HG03558 (cell line): Measurements from ENCODE around the gene ZWINT.

Source experiments
- ATAC-seq: cut with Tn5 transposase; IDR thresholded peaks from one replicate; pipeline ENCODE4 v1.9.1; 2021; ENCODE audit warnings: moderate number of reproducible peaks; ENCODE audit not compliant: unreplicated experiment; ENCODE audit errors: extremely low read depth

ZWINT gene, protein sequence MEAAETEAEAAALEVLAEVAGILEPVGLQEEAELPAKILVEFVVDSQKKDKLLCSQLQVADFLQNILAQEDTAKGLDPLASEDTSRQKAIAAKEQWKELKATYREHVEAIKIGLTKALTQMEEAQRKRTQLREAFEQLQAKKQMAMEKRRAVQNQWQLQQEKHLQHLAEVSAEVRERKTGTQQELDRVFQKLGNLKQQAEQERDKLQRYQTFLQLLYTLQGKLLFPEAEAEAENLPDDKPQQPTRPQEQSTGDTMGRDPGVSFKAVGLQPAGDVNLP

DNA sequence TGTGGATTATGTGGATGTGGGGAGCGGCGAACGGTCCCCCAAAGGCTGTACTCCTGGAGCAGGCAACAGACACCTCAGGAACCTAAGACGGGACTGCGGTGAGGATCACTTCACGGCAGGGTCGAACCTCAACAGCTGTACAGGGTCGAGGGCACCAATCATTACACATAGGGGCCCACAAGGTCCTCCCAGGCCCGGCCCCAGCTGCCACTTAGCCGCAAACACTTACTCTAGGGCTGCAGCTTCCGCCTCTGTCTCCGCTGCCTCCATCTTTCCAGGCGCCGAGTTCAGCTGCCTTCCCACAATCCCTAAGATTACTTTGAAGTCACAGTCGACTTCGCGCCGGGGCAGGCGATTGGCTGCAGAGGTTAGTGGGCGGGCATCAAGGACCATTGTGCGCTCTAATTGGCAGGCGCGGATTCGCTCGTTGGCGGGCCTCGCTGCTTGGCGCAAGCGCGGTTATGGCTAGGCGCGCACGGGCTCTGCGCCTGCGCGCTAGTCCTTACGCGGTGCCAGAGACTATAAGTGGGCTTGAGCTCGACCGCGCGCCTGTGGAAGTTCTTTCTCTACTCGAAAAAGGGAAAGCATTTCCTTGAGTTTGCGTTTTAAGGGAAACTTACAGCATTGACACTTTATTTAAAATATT, at the start of gene ZWINT:
Gene ZWINT (minus strand): TSS at position 293 of the 646 bp plus-strand sequence. CDS start 23 bp downstream, at position 270.
- peak; percentile 99 for ATAC-seq

DNA sequence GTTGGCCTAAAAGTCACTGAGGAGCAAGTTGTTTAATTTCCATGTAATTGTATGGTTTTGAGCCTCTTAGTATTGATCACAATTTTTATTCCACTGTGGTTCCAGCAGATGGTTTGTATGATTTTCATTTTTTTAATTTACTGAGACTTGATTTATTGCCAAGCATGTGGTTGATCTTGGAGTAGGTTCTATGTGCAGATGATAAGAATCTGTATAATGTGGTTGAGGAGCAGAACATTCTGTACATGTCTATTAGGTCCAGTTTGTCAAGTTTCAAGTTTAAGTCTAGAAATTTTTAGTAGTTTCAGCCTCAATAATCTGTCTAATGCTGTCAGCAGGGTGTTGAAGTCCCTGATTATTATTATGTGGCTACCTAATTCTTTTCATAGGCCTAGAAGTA, 22.7 kb upstream of the ZWINT start:
- no peak for ATAC-seq

GRCh38 chr10:56370217-56371113, 9.4 kb upstream of the ZWINT start:
- no peak for ATAC-seq

DNA sequence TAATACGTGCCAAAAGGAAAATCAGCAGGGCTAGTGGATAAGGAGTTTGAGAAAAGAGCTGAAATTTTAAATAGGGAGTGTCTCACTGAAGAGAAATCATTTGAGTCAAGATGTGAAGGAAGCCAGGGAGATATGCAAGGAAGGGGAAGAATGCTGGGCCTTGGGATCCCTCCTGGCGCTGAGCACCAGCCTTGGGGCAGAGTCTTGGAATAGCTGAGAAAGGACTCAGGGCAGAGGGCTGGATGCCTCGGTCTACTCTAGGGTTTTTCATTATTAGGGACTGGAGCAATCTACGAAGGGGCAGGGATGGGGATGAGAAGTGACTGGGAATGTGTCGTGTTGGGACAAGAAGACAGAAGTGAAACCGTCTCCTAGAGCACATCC, 484 bp downstream of the ZWINT start:
- no peak for ATAC-seq

DNA sequence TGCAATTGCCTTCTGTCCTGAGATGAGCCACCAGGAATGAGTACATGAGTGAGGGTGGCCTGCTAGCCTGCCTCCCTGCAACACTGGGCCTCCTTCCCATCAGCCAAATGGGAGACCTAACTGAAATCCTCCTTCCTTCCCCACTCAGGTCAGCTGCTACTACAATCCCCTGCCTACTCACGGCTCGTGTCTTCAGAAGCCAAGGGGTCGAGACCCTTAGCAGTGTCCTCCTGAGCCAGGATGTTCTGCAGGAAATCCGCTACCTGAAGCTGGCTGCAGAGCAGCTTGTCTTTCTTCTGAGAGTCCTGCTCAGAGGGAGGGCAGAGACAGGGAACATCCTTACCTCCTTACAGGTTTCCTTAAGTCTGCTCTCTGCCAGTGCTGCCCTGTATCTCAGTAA, 1.2 kb downstream of the ZWINT start:
- ATAC-seq: no peak

GRCh38 chr10:56357018-56357417, 4.0 kb downstream of the ZWINT start:
- no peak for ATAC-seq

DNA sequence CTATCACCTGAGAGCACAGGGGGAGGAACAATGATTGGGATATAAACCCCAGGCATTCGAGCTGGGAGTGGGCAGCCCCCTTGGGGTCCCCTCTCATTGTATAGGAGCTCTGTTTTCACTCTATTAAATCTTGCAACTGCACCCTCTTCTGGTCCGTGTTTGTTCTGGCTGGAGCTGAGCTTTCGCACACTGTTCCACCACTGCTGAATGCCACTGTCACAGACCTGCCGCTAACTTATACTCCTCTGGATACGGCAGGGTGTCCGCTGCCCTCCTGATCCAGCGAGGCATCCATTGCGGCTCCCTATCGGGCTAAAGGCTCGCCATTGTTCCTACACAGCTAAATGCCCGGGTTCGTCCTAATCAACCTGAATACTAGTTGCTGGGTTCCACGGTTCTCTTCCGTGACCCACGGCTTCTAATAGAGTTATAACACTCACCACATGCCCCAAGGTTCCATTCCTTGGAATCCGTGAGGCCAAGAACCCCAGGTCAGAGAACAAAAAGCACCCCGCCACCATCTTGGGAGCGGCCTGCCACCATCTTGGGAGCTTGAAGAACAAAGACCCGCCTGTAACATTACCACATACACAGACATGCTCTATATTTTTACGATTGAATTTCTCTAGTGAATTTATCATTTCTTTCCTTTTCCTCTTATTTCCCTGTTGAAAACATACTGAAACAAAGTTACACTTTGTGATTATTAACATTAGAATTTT, 9.0 kb downstream of the ZWINT start:
- no peak for ATAC-seq

DNA sequence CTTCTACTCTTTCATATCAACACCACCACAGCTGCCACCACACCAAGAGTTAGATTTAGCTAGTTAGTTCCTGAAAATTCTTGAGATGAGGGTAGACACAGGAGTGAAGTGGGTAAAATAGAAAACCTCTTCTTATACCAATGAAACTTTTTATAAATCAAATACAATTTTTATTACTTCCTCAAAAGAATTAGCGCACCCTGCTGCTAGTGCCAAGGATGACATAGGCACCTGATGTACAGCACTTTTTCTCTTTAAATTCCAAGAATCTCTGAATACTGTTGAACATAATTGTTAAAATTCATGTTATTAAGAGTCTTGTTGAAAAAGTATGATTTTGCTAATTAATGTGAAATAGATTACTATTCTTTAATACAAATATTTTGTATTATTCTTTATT, 11.4 kb downstream of the ZWINT start:
- no peak for ATAC-seq

GRCh38 chr10:56348101-56348500, 13.0 kb downstream of the ZWINT start:
- ATAC-seq: no peak

- no peak for ATAC-seq
Measured at GRCh38 chr10:56346845-56347415, 14.1 kb downstream of the ZWINT start.

- no peak for ATAC-seq
Measured at GRCh38 chr10:56341612-56342011, 19.4 kb downstream of the ZWINT start.

GRCh38 chr10:56329961-56330360, 31.1 kb downstream of the ZWINT start:
- no peak for ATAC-seq

DNA sequence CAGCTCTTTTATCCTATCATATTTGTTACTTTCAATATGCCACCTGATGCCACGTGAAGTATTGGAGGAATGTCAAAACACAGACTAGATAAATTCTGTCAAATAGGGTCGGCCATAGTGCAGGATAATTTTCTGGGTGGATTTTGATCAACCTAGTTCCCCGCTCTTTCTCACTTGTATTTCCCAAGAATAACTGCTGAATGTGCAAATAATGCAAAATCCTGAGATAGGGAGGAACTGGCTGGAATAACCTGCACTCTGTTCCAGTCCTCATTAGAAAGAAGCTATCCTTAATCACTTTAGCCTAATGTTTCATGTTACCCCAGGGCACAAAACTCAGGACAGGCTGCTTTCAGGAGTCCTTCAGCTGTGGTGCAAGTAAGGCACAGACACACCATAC, 33.9 kb downstream of the ZWINT start:
- no peak for ATAC-seq

GRCh38 chr10:56319386-56319785, 41.7 kb downstream of the ZWINT start:
- ATAC-seq: peak; percentile 94

GRCh38 chr10:56318816-56319215, 42.2 kb downstream of the ZWINT start:
- ATAC-seq: no peak

- no peak for ATAC-seq
Measured at GRCh38 chr10:56317603-56318002, 43.5 kb downstream of the ZWINT start.

- ATAC-seq: no peak
Measured at GRCh38 chr10:56316603-56317002, 44.5 kb downstream of the ZWINT start.
